K562 (cell line): Measurements from ENCODE around the gene VWA7. TPM values are rescaled to one million over a fixed set of nuclear protein-coding genes. Genes with fewer than 3 reads are reported as not detected.

Experiments
- BRD9 ChIP-seq: fragments of 450-650 bp; IDR thresholded peaks from 2 replicates; pipeline ENCODE4 v1.6.1; 2018; ENCODE audit warnings: low read depth; ENCODE audit not compliant: partially characterized antibody
- FOXO4 ChIP-seq: fragments of 450-650 bp; formaldehyde crosslinking; IDR thresholded peaks from 2 replicates; pipeline ENCODE4 v1.4.0; 2020; ENCODE audit warnings: mild to moderate bottlenecking, moderate library complexity
- KLF16 ChIP-seq: IDR thresholded peaks from 2 replicates; pipeline ENCODE4 v1.6.1; 2016; ENCODE audit warnings: antibody characterized with exemption
- PTBP1 ChIP-seq: fragments of 200-400 bp; formaldehyde crosslinking; IDR thresholded peaks from 2 replicates; pipeline ENCODE4 v1.6.1; 2017; ENCODE audit warnings: low read depth, low read length
- SIRT6 ChIP-seq: IDR thresholded peaks from one replicate; pipeline ENCODE4 v1.6.1; 2012; ENCODE audit warnings: low read depth, mild to moderate bottlenecking, control low read depth, inconsistent platforms, low read length, moderate library complexity
- SMAD4 ChIP-seq: fragments of 250-450 bp; sonication (Bioruptor Pico); conservative IDR thresholded peaks from 2 replicates; pipeline ENCODE4 v1.8.0; 2021; ENCODE audit warnings: inconsistent platforms, mild to moderate bottlenecking, moderate library complexity
- SP1 ChIP-seq: sonication (generic); formaldehyde crosslinking; IDR thresholded peaks from 2 replicates; pipeline ENCODE4 v1.8.1; 2022; ENCODE audit warnings: mild to moderate bottlenecking, missing genetic modification reagents
- SRSF1 ChIP-seq: fragments of 200-400 bp; formaldehyde crosslinking; IDR thresholded peaks from 2 replicates; pipeline ENCODE4 v1.6.1; 2017; ENCODE audit warnings: mild to moderate bottlenecking, low read depth, low read length, moderate library complexity
- THRB ChIP-seq: fragments of 450-650 bp; formaldehyde crosslinking; conservative IDR thresholded peaks from 2 replicates; pipeline ENCODE4 v1.4.0; 2022; ENCODE audit warnings: mild to moderate bottlenecking, missing genetic modification characterization
- ZBTB5 ChIP-seq: fragments of 450-650 bp; IDR thresholded peaks from 2 replicates; pipeline ENCODE4 v1.6.1; 2017; ENCODE audit warnings: antibody characterized with exemption
- polyA plus RNA-seq, 8 experiments: library from polyadenylated mRNA; depleted of rRNA in 4 of 8; stranded (reverse) in 5 of 8; unstranded in 3 of 8; fragments of >200 nt; fragmentation: Nextera tagmentation in 2 of 8; fragmentation: Illumina TruSeq in 1 of 8; extraction: Ambion mirVana in 2 of 8; extraction: Trizol in 1 of 8; gene quantifications; 2 replicates each; pipeline versions ENCODE4 v1.2.1 to v1.2.3, GENCODE V29; 2011 to 2014; ENCODE audit warnings: inconsistent platforms in 1 of 8, missing spikeins in 1 of 8
- total RNA-seq, 7 experiments: library from RNA; depleted of rRNA in 6 of 7; stranded (reverse); fragments of >200 nt in 6 of 7; fragmentation: Illumina TruSeq in 2 of 7; extraction: Trizol in 2 of 7; gene quantifications; 2 replicates each; pipeline versions ENCODE4 v1.2.1 to v1.2.3, GENCODE V29; 2011 to 2021; ENCODE audit warnings: low replicate concordance in 1 of 7
- TF ChIP-seq, protein P1 (sequence below): sonication (generic); formaldehyde crosslinking; IDR thresholded peaks from 2 replicates; pipeline ENCODE4 v1.9.0; 2022; ENCODE audit warnings: mild to moderate bottlenecking, missing genetic modification reagents
- TF ChIP-seq, protein P2 (sequence below): sonication (generic); formaldehyde crosslinking; IDR thresholded peaks from 2 replicates; pipeline ENCODE4 v1.8.0; 2022; ENCODE audit warnings: missing genetic modification reagents, mild to moderate bottlenecking, borderline replicate concordance
- TF ChIP-seq, protein P3 (sequence below): IDR thresholded peaks from 2 replicates; pipeline ENCODE4 v1.6.1; 2011; ENCODE audit not compliant: insufficient read length; ENCODE audit errors: extremely low read depth
- TF ChIP-seq, protein P4 (sequence below), 2 experiments: fragments of 450-650 bp in 1 of 2; sonication (generic) in 1 of 2; formaldehyde crosslinking; conservative IDR thresholded peaks; 2 replicates each; pipeline versions ENCODE4 v1.4.0 to v1.8.1; 2020 to 2022; ENCODE audit warnings: mild to moderate bottlenecking in 1 of 2, missing genetic modification reagents in 1 of 2
- TF ChIP-seq, protein P5 (sequence below): fragments of 450-650 bp; formaldehyde crosslinking; IDR thresholded peaks from 2 replicates; pipeline ENCODE4 v1.4.0; 2022; ENCODE audit warnings: mild to moderate bottlenecking, moderate library complexity

VWA7 gene
- total and polyA plus RNA-seq, 9 of the 15 experiments (the other 6 are each of a cell fraction or from before 2014, with no cell fraction given): 0.18 to 2.9 (median 0.95) TPM

DNA sequence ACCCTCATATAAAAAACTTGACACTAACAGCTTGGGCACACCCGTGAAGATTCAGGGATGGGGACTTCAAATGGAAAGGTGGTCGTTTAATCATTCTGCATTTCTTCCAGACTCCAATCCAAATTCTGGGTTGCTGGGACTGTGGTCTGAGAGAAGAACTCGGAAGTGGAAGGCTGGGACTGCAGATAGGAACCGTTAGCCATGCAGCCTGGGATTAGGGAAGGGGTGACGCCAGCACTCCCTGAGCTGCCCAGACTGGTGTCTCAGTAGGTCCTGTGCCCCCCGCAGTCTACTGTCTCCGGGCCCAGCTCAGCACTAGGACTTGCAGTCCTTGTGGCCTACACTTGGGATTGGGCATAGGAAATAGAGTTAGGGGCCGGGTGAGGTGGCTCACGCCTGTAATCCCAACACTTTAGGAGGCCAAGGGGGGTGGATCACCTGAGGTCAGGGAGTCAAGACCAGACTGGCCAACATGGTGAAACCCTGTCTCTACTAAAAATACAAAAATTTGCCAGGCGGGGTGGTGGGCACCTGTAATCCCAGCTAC lies 40.3 kb downstream of the VWA7 start (continued):
- TF ChIP-seq PTBP1: no peak
- no peak for TF ChIP-seq BRD9
- TF ChIP-seq ZBTB5: no peak
- no peak for TF ChIP-seq SP1
- TF ChIP-seq THRB (CRISPR knock-in tag): 0 out of 2 replicates have a peak, but pooled peaks have one; percentile 14
- TF ChIP-seq, protein P1, sequence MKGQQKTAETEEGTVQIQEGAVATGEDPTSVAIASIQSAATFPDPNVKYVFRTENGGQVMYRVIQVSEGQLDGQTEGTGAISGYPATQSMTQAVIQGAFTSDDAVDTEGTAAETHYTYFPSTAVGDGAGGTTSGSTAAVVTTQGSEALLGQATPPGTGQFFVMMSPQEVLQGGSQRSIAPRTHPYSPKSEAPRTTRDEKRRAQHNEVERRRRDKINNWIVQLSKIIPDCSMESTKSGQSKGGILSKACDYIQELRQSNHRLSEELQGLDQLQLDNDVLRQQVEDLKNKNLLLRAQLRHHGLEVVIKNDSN: no peak
- no peak for TF ChIP-seq SRSF1
- TF ChIP-seq, protein P2, sequence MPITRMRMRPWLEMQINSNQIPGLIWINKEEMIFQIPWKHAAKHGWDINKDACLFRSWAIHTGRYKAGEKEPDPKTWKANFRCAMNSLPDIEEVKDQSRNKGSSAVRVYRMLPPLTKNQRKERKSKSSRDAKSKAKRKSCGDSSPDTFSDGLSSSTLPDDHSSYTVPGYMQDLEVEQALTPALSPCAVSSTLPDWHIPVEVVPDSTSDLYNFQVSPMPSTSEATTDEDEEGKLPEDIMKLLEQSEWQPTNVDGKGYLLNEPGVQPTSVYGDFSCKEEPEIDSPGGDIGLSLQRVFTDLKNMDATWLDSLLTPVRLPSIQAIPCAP: no peak
- TF ChIP-seq SMAD4: peak; percentile 6; the same call in 1 of the 2 replicates
- TF ChIP-seq, protein P3, sequence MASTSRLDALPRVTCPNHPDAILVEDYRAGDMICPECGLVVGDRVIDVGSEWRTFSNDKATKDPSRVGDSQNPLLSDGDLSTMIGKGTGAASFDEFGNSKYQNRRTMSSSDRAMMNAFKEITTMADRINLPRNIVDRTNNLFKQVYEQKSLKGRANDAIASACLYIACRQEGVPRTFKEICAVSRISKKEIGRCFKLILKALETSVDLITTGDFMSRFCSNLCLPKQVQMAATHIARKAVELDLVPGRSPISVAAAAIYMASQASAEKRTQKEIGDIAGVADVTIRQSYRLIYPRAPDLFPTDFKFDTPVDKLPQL: no peak
- TF ChIP-seq, protein P4, sequence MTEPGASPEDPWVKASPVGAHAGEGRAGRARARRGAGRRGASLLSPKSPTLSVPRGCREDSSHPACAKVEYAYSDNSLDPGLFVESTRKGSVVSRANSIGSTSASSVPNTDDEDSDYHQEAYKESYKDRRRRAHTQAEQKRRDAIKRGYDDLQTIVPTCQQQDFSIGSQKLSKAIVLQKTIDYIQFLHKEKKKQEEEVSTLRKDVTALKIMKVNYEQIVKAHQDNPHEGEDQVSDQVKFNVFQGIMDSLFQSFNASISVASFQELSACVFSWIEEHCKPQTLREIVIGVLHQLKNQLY (CRISPR knock-in tag; conservative IDR thresholded peaks at IDR 0.05): peak; percentile 85 to 90; a peak in 2 of 4 replicates
- TF ChIP-seq FOXO4 (CRISPR knock-in tag): 0 out of 2 replicates have a peak, but pooled peaks have one; percentile 80
- TF ChIP-seq KLF16: no peak
- TF ChIP-seq, protein P5, sequence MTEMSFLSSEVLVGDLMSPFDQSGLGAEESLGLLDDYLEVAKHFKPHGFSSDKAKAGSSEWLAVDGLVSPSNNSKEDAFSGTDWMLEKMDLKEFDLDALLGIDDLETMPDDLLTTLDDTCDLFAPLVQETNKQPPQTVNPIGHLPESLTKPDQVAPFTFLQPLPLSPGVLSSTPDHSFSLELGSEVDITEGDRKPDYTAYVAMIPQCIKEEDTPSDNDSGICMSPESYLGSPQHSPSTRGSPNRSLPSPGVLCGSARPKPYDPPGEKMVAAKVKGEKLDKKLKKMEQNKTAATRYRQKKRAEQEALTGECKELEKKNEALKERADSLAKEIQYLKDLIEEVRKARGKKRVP (CRISPR knock-in tag): peak; percentile 35
- no peak for TF ChIP-seq SIRT6
